BJ (cell line): ENCODE results near the gene SRSF12. TPM values are rescaled to one million over a fixed set of nuclear protein-coding genes. Genes with fewer than 3 reads are reported as not detected.

ENCODE experiments used
- CTCF ChIA-PET: fragments of 350-600 bp; formaldehyde crosslinking; extraction: SDS; loops from one replicate; lab custom pipeline; 2021; ENCODE audit warnings: antibody characterized with exemption, inconsistent platforms; lab: Yijun Ruan, JAX
- POLR2A ChIA-PET: fragments of 300-600 bp; sonication (Branson Sonifier 250); formaldehyde crosslinking; extraction: SDS; loops from one replicate; lab custom pipeline; 2021; ENCODE audit warnings: antibody characterized with exemption; lab: Charles Lee
- DNase-seq: peaks from one replicate; pipeline ENCODE4 v3.0.0-alpha.2; 2011; ENCODE audit warnings: low read depth
- H3K27me3 ChIP-seq: 2 replicates; pipeline ENCODE4 v1.6.0; 2011; ENCODE audit warnings: low read length; ENCODE audit not compliant: control insufficient read depth, insufficient read depth
- H3K36me3 ChIP-seq: 2 replicates; pipeline ENCODE4 v1.5.1; 2011; ENCODE audit warnings: low read length; ENCODE audit not compliant: control insufficient read depth, insufficient read depth
- H3K4me3 ChIP-seq: 2 replicates; pipeline ENCODE4 v1.5.1; 2011; ENCODE audit warnings: low read depth, mild to moderate bottlenecking, control low read depth, low read length
- CTCF ChIP-seq: IDR thresholded peaks from 2 replicates; pipeline ENCODE4 v1.5.1; 2011; ENCODE audit warnings: low read depth, mild to moderate bottlenecking, control low read depth, inconsistent platforms, low read length, moderate library complexity; ENCODE audit not compliant: insufficient read depth
- polyA plus RNA-seq: library from polyadenylated mRNA; depleted of rRNA; stranded (reverse); fragments of >200 nt; gene quantifications from 2 replicates; pipeline ENCODE4 v1.2.3, GENCODE V29; 2011

Gene SRSF12
- polyA plus RNA-seq, 1 experiment: not detected

GRCh38 chr6:89081423-89082322 is 36.2 kb downstream of the SRSF12 start:
- peak; percentile 76 for DNase-seq
- POLR2A ChIA-PET: interaction anchor here (0.6 to 0.7 kb wide), 2 partner anchors 11 to 270 kb away, joined by 3 to 4 read pairs; no protein-coding TSS in a partner anchor

GRCh38 chr6:89081129-89081422 is 36.8 kb downstream of the SRSF12 start:
- CTCF ChIA-PET: interaction anchor here (3.2 kb wide), 1 partner anchor 98 kb away, joined by 19 read pairs; no protein-coding TSS in a partner anchor
- TF ChIP-seq CTCF: no peak
- H3K36me3 ChIP-seq: peaks cover 8% of the 10 kb centered on the region
- no peaks in the 10 kb centered on the region for H3K27me3 ChIP-seq
- H3K4me3 ChIP-seq: peak overlapping the region; percentile 100
- DNase-seq: no peak
- POLR2A ChIA-PET: no interaction called here

More at GRCh38 chr6:89081423-89082322, 36.2 kb downstream of the SRSF12 start:
- Histone ChIP-seq H3K4me3 (peak overlapping the region; percentile 100), H3K36me3 (peaks cover 8% of the 10 kb centered on the region), H3K27me3 (no peaks in the 10 kb centered on the region)
- CTCF ChIA-PET: interaction anchor here (1.3 to 3.2 kb wide), 2 partner anchors 25 to 99 kb away, joined by 3 to 19 read pairs; no protein-coding TSS in a partner anchor
- TF ChIP-seq CTCF: no peak

- ChIA-PET POLR2A (no interaction called here), CTCF (interaction anchor here (0.6 to 3.2 kb wide), 3 partner anchors 13 to 738 kb away, joined by 3 to 19 read pairs (median 3); no protein-coding TSS in a partner anchor)
- no peaks in the 10 kb centered on the region for H3K27me3 ChIP-seq
- peaks cover 5% of the 10 kb centered on the region for H3K36me3 ChIP-seq
- TF ChIP-seq CTCF: no peak
- DNase-seq: peak; percentile 96
- peak within 1 kb of the TSS; percentile 100 for H3K4me3 ChIP-seq
Measured at GRCh38 chr6:89080281-89081128, 37.4 kb downstream of the SRSF12 start, which contains the start of gene PNRC1. PNRC1 (plus strand) TSS chr6:89080751; CDS start chr6:89080895, 144 bp downstream.

GRCh38 chr6:89079511-89080234 is 38.2 kb downstream of the SRSF12 start:
- TF ChIP-seq CTCF: no peak
- POLR2A ChIA-PET: no interaction called here
- H3K27me3 ChIP-seq: peaks cover 1% of the 10 kb centered on the region; the same call in 1 of the 2 replicates
- CTCF ChIA-PET: interaction anchor here (0.7 to 3.2 kb wide), 5 partner anchors 9 to 292 kb away, joined by 3 to 19 read pairs (median 3); no protein-coding TSS in a partner anchor
- peak overlapping the region; percentile 100 for H3K4me3 ChIP-seq
- no peaks in the 10 kb centered on the region for H3K36me3 ChIP-seq
- DNase-seq: no peak
